HS-5 (cell line): ENCODE results near the gene OAS1.

ENCODE experiments used
- DNase-seq: peaks from one replicate; pipeline ENCODE4 v3.0.0-alpha.2; 2012; ENCODE audit warnings: low read depth

The OAS1 gene

DNA sequence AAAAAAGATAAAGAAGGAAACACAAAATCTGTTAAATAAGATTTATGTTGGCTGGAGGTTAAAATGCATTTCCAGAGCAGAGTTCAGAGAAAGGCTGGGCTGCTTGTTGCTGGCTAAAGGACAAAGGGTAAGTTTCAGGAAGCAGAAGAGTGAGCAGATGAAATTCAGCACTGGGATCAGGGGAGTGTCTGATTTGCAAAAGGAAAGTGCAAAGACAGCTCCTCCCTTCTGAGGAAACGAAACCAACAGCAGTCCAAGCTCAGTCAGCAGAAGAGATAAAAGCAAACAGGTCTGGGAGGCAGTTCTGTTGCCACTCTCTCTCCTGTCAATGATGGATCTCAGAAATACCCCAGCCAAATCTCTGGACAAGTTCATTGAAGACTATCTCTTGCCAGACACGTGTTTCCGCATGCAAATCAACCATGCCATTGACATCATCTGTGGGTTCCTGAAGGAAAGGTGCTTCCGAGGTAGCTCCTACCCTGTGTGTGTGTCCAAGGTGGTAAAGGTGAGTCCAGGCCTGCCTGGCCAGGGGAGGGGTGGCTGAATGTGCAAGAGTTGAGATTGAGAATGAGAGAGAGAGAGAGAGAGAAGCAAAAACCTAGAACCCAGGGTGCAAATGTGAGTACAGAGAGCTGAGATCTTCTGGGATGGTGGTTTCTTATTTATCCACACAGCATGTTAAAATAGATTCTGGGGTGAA, at the start of gene OAS1:
TSS of gene OAS1 (plus strand) at position 251 of the 703 bp plus-strand sequence. CDS start at position 329, 78 bp downstream.
- DNase-seq: no peak

DNA sequence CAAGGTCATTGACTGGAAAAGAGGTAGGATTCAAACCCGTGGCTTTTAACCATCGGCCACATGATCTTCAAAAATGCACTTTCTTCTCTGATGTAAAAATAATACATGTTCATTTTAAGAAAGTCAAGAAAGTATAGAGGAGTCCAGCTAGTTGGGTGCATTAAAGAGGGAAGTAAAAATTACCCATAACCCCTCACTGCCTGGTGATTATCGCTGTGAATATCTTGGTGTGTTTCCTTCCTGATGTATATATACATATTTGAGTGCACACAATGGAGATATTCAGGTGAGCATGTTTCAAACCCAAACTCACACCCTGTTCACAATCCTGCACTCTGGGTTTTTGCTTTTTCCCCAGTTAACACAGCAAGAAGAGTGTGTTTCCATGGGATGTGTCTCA, 47.5 kb upstream of the OAS1 start:
- no peak for DNase-seq

DNA sequence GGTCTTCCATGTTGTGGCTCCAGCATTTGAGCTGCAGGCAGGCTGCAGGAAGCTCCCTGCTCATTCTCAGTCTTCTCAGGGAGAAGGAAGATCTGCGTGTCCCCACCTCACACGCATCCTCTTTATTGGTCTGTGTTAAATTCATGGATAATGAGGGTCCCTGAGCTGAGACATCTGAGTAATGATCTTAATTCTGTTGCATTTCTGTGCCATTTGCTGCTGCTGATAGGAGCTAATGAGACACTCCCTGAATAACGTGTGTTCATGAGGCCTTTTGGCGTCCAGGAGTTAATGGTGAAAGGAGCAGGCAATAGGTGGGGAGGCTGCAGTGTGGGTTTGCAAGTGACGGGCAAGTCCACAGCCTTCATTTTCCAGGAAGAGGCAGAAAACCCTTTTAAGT, 46.6 kb upstream of the OAS1 start:
- no peak for DNase-seq

DNA sequence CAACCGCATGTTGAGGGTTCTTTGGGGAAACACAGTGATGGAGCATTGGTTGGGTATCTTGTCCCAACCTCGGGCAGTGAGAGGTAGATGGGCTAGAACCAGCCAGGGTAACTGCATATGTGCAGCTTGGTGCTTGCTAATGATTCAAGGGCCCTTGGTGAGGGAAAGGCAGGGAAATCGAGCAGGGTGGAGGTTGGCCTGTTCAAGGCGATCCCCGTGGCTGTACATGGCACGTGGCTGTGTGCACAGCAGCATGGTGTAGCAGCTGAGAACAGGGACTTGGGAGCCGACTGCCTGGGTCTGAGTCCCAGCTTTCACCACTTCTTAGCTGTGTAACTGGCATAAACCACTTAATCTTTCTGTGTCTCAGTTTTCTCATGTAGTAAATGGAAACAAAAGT, 45.5 kb upstream of the OAS1 start:
- DNase-seq: no peak

DNA sequence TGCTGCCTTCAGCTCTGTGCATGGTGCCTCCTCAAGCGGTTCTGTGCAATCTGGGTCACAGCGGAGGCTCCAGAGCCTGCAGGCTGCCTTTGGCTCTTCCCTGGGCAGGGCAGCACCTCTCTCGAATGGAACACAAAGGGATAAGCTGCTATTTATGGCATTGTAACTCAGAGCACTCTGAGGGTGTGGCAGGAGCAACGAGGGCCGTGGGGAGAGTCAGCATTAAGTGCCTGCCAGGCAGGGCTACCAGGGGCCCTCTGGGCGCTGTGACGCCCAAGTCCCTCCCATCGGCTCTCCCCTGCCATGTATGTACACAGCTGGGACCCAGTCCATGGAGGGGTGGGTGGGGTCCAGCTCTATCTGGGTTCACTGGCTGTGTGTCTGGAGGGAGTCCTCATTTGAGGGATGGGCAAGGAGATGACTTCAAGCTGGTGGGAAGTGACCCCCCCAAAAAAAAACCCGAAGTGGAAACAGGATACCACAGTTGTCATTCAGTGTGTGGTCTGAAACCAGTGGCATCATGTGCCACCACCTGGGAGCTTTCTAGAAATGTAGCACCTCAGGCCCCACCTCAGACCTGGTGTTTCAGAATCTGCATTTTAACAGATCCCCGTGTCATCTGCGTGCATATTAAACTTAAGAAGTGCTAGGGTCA, 44.0 kb upstream of the OAS1 start:
- DNase-seq: no peak

DNA sequence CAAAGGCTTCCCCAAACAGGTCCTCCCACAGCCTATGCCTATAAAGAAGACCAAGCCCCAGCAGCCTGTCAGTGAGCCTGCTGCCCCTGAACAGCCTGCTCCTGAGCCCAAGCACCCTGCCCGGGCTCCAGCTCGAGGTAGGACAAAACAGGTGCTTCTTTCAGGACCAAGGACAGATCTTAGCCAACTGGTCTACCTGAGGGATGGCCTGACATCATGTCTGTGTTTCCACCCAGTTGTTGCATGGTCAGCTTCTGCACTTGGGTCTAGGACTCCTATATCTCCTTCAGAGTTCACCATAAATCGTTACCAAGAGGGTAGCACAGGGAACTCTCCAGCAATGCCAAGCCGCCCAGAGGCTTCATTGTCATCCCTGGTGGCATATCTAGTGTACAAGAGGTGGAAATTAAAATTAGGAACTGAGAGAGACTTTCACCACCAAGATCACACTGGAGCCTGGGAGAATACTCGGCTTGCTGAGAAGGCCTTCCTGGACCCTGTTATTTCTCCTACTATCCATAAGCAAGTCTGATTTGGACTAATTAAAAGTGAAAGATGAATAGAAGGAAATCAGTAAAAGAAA, 38.2 kb upstream of the OAS1 start:
- no peak for DNase-seq

DNA sequence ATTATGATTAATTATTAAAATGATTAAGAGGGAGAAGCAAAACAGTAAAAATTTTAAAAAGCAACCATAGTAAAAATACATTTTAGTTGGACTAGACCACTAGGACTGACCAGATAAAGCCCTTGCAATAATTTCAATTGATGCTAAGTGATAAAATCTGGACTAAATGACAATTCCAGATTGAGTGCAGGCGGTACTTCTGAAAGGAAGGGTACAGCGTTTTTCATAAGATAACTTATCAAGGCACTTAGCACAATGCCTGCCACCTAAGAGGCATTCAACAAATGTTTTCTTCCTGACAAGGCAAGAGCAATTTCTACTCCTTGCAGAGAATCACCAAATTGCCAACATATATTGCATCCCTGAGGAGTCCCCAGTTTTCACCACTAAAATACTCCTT, 37.7 kb upstream of the OAS1 start:
- no peak for DNase-seq

DNA sequence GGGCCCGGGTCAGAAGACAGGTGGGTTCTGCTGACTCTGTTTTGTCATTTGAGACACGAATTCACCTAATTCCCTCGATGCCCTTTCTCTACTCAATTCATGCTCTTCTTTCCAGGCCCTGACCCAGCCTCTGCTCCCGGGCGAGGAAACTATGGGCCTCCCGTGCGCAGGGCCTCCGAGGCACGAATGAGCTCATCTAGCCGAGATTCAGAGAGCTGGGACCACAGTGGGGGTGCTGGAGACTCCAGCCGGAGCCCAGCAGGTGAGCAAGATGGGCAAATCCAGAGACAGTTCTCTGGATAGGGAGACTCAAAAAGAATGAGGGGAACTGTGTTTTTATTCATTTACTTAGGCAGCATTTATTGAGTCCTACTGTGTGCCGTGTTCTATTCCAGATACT, 37.0 kb upstream of the OAS1 start:
- no peak for DNase-seq

DNA sequence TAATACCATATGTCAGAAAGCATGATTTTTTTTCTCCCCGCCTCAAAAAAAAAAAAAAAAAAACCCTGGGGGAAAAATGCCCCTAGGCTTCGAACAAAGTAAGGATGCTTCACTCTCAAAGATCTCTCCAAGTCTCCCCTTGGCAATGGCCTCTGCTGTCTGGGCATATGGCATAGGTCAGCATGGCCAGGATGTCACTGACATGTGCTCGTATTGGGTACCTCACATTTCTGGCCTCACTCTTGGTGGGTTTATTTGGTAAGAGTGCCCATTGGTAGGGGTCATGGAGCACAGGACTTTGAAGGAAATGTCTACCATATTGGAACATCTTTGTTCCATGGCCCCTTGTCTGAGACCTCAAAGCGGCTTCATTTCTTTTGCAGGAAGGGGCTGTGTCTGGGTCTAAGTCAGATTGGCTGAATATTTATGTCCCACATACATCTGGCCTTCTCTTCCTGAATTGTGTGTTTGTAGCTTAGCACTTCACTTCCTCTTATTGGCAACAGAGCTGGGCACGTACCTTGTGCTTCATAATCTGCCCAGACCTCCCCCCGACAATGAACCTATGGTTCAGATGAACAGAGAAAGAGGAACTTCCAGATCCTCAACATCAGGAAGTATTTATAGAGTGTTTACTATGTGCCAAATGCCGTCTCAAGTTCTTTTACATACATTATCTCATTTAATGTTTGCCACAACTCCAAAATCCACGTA, 36.3 kb upstream of the OAS1 start:
- no peak for DNase-seq

DNA sequence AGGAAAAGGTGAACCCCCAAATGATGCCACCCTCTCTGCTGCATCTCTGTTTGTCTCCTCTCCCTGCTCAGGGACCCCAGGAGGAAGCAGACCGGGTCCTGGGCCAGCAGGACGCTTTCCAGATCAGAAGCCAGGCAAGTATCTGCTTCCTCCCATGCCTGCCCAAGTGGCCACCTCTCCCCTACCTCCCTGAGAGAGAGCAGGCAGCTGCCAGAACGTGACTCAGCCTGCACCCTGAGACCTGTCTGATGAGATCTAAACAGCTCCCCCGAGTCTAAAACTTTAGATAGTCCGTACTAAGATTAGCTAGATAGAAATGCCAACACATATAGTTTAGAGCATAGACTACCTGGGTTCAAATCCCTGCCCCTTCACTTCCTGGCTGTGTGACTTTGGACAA, 31.2 kb upstream of the OAS1 start:
- DNase-seq: no peak

DNA sequence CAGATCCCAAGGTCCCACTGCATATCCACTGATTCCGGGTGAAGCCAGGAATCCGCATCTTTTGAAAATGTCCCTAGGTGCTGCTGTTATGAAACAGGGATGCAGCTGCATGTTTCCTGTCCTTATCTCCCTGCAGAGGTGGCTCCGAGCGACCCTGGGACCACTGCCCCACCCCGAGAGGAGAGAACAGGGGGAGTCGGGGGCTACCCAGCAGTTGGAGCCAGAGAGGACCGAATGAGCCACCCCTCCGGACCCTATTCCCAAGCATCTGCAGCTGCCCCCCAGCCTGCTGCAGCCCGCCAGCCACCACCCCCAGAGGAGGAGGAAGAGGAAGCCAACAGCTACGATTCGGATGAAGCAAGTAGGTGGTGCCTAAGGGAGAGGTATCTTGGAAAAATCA, 30.3 kb upstream of the OAS1 start:
- DNase-seq: no peak

DNA sequence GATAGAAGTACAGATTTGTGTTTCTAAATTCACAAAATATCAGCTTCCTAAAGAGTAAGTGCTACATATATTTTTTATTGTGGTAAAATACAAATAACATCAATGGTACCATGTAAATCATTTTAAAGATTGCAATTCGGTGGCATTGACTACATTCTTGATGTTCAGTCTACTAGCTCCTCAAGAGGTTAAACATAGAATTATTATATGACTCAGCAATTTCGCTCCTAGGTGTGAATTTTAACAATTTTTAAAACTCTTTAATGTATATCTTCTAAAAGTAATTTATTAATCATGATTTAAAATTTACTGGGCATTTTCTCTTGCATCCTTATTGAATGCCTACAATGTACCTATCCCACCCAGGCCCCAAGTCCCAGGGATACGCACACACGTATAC, 29.8 kb upstream of the OAS1 start:
- no peak for DNase-seq

DNA sequence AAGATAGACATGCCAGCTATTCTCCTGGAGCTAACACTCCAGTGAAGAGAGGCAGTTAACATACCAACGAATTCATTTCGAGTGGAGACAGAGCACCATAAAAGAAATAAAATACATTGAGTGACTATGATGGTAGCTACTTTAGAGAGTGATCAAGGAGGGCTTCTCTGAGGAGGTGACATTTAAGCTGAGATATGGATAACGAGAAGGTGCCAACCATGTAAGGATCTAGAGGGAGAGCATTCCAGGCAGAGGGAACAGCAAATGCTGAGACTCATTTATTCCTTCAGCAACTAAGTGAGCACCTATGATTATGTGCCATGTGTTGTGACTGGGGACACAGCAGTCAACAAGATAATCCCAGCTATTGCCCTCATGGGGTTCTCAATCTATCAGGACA, 28.3 kb upstream of the OAS1 start:
- no peak for DNase-seq

DNA sequence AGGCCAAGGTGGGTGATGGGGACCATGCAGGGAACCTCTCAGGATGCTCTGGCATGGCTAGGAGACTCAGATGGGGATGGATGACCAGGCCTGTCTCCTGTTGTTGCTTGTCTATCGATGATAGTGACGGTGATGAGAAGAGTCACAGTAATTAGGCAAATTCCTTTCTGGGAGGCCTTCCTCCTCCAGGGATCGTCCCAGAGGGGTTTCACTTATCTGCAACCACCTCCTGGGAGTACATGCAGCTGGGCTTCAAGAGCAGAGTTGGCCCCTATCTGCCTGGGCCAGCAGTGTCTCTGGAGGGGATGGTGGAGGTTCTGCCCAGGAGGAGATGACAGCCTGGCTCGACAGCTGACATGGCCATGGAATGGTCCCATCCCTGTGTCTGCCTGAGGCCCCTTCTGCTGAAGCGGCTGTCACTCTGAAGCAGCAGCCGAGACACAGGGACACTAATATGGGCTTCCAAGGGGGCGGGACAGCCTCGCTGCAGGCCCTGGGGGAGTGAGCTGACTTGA, 27.5 kb upstream of the OAS1 start:
- DNase-seq: no peak

DNA sequence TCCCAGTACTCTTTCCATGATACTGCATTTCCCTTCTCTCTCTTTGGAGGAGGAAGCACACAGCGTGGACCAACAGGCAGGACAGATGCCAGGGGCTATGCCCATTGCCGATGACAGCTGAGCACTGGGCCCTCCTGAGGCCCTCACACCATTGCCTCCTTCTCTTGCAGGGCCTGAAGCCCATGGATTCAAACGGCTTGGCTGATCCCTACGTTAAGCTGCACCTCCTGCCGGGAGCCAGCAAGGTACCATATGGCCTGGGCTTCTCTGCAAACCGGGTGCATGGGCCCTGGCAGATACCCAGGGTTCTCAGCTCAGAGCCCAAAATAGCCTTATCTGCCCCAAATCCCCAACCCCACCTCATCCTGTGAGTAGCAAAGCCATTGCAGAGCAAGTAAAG, 25.2 kb upstream of the OAS1 start:
- no peak for DNase-seq

DNA sequence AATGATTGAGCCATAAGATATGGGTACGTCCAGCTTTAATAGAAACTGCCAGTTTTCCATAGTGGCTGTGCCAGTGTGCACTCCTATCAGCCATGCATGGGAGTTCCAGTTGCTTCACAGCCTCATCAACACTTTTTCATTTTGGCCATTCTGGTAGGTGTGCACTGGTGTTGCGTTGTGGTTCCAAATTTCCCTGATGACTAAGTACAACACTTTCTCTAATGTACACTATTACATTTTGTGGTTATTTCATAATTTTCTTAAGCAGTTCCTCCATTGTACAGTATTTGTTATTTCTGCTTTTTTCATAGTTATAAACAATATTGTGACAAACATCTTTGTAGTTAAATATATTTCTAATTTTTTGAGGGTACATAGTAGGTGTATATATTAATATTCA, 21.5 kb upstream of the OAS1 start:
- DNase-seq: no peak

DNA sequence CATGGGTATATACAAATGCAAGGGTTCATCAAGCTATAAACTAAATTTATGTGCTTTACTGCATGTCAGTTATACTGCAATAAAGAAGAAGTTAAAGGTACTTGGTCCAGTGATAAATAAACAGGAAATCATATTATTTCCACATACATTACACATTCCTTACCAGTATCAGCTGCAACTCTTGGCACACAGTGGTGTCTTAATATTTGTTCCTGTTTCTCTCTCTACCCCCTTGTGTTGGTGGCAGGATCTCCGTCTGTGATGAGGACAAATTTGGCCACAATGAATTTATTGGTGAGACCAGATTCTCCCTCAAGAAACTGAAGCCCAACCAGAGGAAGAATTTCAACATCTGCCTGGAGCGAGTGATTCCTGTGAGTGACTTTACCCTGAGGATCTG, 19.2 kb upstream of the OAS1 start:
- DNase-seq: no peak

DNA sequence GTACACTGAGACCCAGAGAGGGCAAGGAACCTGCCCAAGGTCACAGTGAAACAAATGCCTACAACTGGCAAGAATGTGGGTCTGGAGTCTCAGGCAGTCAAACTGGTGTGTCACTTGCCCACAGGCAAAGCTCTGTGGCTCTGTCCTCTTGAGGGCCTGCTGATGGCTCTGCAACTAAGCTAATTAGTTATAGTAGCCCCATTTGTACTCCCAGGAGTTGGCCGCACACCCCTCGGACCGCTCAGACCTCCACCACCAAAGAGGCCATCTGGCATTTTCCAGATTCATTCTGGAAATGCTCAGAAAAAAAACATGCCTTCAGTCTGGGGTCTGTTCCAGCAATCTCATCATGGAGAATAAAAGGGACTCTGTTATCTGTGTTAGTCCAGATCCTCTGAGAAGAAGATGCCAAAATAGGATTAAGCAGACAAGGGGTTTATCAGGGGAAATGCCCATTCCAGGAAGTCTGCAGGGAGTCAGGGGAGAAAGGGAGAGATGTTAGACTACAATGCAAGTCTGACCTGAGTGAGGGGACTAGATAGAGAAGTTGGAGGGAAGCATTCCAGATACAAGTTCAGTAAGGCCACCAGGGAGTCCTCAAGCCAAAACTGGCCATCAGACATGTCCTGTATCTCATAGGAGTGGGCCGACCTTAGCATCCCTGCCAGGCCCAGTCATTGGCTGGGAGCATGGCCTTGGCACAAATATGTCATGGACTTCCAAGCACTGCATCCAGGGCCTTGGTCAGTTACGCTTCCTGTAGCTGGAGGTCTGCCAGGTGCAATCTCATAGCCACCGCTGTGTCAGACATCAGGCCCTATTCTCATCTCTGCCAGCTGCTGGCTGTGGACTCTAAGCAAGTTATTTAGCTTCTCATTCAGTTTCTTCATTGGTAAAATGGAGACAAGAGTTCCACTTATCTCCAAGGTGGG, 15.4 kb upstream of the OAS1 start:
- DNase-seq: no peak

DNA sequence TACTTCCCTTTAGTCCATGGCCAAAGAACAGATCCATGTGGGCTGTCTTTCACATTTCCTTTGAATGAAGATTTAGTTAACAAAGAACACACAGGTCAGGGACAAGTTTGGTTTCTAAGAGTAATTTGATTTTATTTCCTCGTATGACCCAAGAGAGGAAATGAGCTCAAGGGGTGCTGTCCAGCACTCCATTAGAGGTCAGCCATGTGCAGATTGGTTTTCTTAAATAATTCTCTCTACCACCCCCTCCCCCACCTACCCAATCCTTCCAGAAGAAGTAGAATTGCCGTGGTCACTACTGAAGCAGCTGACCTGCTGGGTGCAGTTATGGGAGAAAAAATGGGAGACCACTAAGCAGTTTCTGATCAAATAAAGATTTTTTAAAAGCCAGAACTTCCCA, 13.9 kb upstream of the OAS1 start:
- DNase-seq: no peak

DNA sequence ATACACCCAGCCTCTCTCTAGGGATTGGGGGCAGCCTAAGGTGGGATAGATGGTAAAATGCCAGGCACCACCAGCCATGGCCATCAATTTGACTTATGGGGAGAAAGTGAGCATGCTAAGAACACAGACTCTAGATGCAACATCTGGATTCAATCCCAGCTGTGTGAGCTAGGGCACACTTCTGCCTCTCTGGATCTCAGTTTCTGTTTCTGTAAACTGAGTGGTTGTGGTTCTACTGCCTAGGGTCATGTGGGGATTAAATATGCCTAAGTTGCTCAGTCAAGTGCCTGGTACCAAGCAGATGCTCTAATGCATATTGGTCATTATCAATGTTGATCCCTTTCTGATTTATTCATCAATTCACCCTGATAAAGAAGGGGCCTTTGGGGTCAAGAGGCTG, 12.6 kb upstream of the OAS1 start:
- DNase-seq: no peak

DNA sequence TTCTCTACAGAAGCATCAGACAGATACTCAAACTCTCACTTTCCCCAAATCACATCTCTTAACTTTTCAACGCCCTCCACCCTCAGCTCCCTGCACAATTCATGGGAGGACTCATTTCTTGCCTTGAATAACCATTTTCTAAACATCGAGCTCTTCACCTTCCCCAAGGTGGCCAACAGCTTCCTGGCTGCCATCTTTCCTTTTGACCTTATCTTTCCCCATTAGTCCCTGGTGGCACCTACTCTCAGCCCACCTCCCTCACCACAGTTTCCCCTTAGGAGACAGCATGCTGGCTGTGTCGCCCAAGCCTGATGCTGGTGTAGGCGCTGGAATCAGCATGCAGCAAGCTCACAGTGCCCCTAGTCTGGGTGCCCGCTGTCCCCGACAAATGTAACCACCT, 8.4 kb upstream of the OAS1 start:
- no peak for DNase-seq
